ENCODE data around the gene LCN6. TPM values are rescaled to one million over a fixed set of nuclear protein-coding genes. Genes with fewer than 3 reads are reported as not detected.

Gene LCN6
- total RNA-seq, 1 donor from 2014 or later: 17.9 TPM

DNA sequence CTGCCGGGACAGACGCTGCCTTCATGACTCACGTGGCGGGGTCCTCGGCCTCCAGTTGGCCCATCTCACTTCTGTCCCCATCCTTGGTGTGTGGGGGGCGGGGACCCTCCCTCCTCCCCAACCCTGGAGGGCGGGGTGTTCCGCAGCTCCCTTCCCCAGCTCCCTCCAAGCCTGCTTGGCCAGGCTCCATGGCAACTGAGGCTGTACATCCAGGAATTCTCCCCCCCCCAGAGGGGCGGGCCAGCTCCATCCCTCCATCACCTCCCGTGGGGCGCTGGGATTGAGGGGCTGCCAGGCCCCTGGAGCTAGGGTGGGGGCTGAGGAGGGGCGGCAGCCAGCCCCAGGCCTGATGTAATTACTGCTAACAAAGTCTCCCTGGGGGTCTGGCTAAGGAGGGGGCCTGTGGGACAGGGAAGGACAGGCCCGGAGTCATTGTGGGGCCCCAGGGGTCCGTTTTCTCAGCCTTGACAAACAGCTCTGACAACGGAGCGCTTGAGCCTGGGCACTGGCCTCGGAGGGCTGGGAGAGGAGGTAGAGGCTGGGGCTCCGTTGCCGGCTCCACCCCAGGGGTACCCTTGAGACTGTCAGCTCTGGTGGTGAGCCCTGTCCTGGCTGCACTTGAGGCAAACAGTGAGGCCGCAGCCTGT is 28.0 kb downstream of the LCN6 start:
- no peak for DNase-seq (ENCODE audit: extremely low spot score in 2 of 2)

DNA sequence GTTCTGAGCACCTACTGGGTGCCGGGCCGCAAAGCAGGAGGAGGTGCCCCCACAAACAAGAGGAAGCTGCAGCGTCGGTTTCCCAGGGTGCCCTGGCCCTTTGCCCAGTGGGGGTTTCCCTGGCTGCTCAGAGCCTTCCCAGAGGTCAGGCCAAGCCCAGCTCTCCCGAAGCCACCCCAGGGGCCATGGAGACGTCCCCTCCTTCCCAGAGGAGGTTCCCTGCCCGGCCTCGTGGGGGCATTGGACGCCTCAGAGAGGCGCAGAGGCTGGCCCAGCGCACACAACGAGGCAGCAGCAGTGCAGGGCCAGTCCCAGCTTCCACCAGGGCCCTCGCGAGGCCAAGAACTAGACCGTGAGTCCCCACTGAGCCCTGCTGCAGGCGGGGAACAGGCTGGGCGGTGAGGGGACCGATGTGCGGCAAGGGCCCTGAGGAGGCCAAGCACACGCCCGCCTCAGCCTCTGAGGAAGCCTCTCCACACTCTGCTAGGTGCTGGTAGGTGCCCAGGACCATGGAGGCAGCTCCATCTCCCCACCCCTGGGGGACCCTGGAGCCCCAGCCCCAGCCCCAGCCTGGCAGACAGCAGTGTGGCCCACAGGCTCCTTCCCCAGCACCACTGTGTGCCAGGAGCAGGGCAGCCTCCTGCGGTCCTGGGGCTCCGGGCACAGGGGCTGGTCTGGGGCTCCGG is 29.0 kb downstream of the LCN6 start:
- H3K27me3 ChIP-seq: peaks cover under 1% of the 10 kb centered on the region
- DNase-seq (ENCODE audit: extremely low spot score in 2 of 2): no peak
- H3K9me3 ChIP-seq: no peaks in the 10 kb centered on the region
- peaks cover 0 to 18% of the 10 kb centered on the region in 2 donors for H3K36me3 ChIP-seq
- intact Hi-C loops (cut with DNase I): no loop called here
- H3K4me1 ChIP-seq: peaks cover 42% of the 10 kb centered on the region
- H3K27ac ChIP-seq: no peak overlapping the region
- TF ChIP-seq POLR2A (IDR thresholded peaks at IDR 0.05) (no peak), POLR2AphosphoS5 (IDR thresholded peaks at IDR 0.05; ENCODE audit: insufficient read depth in 1 of 2, low read depth in 1 of 2) (no peak)
- TF ChIP-seq, protein P1, sequence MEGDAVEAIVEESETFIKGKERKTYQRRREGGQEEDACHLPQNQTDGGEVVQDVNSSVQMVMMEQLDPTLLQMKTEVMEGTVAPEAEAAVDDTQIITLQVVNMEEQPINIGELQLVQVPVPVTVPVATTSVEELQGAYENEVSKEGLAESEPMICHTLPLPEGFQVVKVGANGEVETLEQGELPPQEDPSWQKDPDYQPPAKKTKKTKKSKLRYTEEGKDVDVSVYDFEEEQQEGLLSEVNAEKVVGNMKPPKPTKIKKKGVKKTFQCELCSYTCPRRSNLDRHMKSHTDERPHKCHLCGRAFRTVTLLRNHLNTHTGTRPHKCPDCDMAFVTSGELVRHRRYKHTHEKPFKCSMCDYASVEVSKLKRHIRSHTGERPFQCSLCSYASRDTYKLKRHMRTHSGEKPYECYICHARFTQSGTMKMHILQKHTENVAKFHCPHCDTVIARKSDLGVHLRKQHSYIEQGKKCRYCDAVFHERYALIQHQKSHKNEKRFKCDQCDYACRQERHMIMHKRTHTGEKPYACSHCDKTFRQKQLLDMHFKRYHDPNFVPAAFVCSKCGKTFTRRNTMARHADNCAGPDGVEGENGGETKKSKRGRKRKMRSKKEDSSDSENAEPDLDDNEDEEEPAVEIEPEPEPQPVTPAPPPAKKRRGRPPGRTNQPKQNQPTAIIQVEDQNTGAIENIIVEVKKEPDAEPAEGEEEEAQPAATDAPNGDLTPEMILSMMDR (IDR thresholded peaks at IDR 0.05): no peak
- H3K4me3 ChIP-seq: no peak overlapping the region

More for the DNA sequence above, 28.0 kb downstream of the LCN6 start:
- Histone ChIP-seq H3K9me3 (no peaks in the 10 kb centered on the region), H3K4me1 (peaks cover 46% of the 10 kb centered on the region), H3K36me3 (peaks cover 0 to 27% of the 10 kb centered on the region in 2 donors), H3K27ac (no peak overlapping the region), H3K4me3 (no peak overlapping the region), H3K27me3 (no peaks in the 10 kb centered on the region)
- TF ChIP-seq, protein P1 (IDR thresholded peaks at IDR 0.05): no peak
- TF ChIP-seq POLR2A (IDR thresholded peaks at IDR 0.05): no peak
- no peak for TF ChIP-seq POLR2AphosphoS5 (IDR thresholded peaks at IDR 0.05; ENCODE audit: insufficient read depth in 1 of 2, low read depth in 1 of 2)
- intact Hi-C loops (cut with DNase I): no loop called here

DNA sequence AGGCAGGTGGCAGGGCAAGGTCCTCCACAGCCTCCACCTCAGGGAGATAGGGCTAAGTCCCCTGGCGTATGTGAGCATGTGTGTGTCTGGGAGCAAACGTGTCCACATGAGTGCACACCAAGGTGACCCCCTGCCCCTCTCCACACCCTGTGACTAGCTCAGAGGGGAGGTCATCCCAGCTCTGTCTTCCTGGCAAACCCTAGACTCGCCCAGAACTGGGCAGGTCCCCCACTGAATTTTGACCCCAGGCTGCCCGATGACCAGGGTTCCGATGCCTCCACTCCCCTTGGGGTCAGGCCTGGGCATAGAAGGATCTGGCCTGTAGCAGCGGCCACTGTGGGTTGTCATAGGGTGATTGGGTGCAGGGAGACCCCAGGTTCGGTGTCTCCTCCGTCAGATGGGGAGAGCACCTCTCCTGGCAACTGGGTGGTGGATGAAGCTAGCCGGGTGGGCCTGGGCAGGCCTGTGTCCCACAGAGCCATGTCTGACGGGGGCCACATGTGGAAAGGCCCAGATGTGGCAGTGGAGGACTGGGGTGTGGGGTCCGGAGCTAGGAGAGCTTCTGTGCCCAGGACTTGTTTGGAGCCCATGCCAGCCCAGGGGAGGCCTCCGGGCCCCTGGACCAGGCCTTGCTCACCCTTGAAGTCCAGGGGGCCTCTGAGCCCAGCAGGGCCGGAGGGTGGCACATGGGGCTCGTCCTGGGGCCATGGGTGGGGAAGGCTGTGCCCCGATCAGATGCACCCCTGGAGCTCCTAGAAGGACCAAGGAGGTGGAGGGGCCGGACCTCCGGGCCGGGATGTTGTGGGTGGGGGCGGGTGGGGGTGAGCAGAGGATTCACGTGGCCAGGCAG is 29.8 kb downstream of the LCN6 start:
- H3K27ac ChIP-seq: no peak overlapping the region
- intact Hi-C loops (cut with DNase I): no loop called here
- H3K9me3 ChIP-seq: no peaks in the 10 kb centered on the region
- H3K27me3 ChIP-seq: peaks cover 3% of the 10 kb centered on the region
- no peak for DNase-seq (ENCODE audit: extremely low spot score in 2 of 2)
- peaks cover 0 to 10% of the 10 kb centered on the region in 2 donors for H3K36me3 ChIP-seq
- H3K4me1 ChIP-seq: peaks cover 40% of the 10 kb centered on the region
- no peak overlapping the region for H3K4me3 ChIP-seq
- TF ChIP-seq POLR2A (IDR thresholded peaks at IDR 0.05) (no peak), POLR2AphosphoS5 (IDR thresholded peaks at IDR 0.05; ENCODE audit: insufficient read depth in 1 of 2, low read depth in 1 of 2) (no peak)
- TF ChIP-seq, protein P1 (IDR thresholded peaks at IDR 0.05): no peak

DNA sequence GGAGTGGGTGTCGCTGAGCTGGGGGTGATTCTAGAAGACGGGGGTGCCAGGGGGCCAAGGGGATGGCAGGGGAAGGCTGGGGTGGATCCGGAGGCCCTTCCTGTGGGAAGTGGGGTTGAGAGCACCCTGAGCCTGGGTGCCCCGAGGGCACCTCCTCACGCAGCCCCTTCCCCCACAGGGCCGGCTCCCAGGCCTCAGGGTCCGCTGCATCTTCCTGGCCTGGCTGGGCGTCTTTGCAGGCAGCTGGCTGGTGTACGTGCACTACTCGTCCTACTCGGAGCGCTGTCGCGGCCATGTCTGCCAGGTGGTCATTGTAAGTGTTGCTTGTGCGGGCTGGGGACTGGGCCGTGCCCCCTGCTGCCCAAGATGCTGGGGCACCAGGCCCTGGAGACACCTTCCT is 30.9 kb downstream of the LCN6 start:
- Histone ChIP-seq H3K36me3 (no peaks in the 10 kb centered on the region), H3K4me1 (peaks cover 43% of the 10 kb centered on the region), H3K9me3 (no peaks in the 10 kb centered on the region), H3K27me3 (peaks cover 3% of the 10 kb centered on the region), H3K27ac (no peak overlapping the region), H3K4me3 (no peak overlapping the region)
- TF ChIP-seq POLR2AphosphoS5 (IDR thresholded peaks at IDR 0.05; ENCODE audit: insufficient read depth in 1 of 2, low read depth in 1 of 2) (no peak), POLR2A (IDR thresholded peaks at IDR 0.05) (no peak)
- TF ChIP-seq, protein P1 (IDR thresholded peaks at IDR 0.05): no peak
- no peak for DNase-seq (ENCODE audit: extremely low spot score in 2 of 2)
- intact Hi-C loops (cut with DNase I): no loop called here
